Esophagus squamous epithelium (tissue), 4 donors: ENCODE results near the gene ARMC7.

Source experiments
- CTCF ChIP-seq, 6 experiments: fragments of 450-650 bp in 4 of 6; fragments of 200-600 bp in 2 of 6; sonication (generic) in 2 of 6; IDR thresholded peaks; one replicate each; pipeline ENCODE4 v1.5.1; 2016 to 2019; ENCODE audit warnings: antibody characterized with exemption in 6 of 6, mild to moderate bottlenecking in 4 of 6, moderate library complexity in 4 of 6
- POLR2A ChIP-seq, 4 donors: fragments of 450-650 bp; IDR thresholded peaks; one replicate each; pipeline ENCODE4 v1.6.1; 2017; ENCODE audit warnings: antibody characterized with exemption in 4 of 4, mild to moderate bottlenecking in 4 of 4, moderate library complexity in 3 of 4

GRCh38 chr17:75160211-75160610, 50.4 kb downstream of the ARMC7 start:
- TF ChIP-seq CTCF (IDR thresholded peaks at IDR 0.05) (no peak), POLR2A (IDR thresholded peaks at IDR 0.05) (no peak)
